Spleen (tissue), 11 donors: ENCODE results near the gene VIL1. TPM values are rescaled to one million over a fixed set of nuclear protein-coding genes. Genes with fewer than 3 reads are reported as not detected.

Experiments used
- DNase-seq: peaks from one replicate; pipeline ENCODE4 v3.0.0-alpha.2; 2020
- H3K27ac ChIP-seq, 8 donors: fragments of 200-600 bp; sonication (generic) in 7 of 8; 1 replicate in 4 of 8; 2 replicates in 4 of 8; pipeline versions ENCODE4 v1.5.0 to v1.8.0; 2016 to 2021; ENCODE audit warnings: inconsistent platforms in 4 of 8, mild to moderate bottlenecking in 4 of 8, moderate library complexity in 1 of 8
- H3K27me3 ChIP-seq, 7 donors: fragments of 200-600 bp; sonication (generic) in 6 of 7; replicated peaks in 1 of 7; 1 replicate in 4 of 7; 2 replicates in 3 of 7; pipeline versions ENCODE4 v1.5.0 to v1.8.0; 2016 to 2021; ENCODE audit warnings: inconsistent platforms in 3 of 7, mild to moderate bottlenecking in 1 of 7
- H3K36me3 ChIP-seq, 6 donors: fragments of 200-600 bp; sonication (generic) in 5 of 6; 1 replicate in 4 of 6; 2 replicates in 2 of 6; pipeline versions ENCODE4 v1.5.0 to v1.8.0; 2016 to 2021; ENCODE audit warnings: inconsistent platforms in 2 of 6
- H3K4me1 ChIP-seq, 6 donors: fragments of 200-600 bp; sonication (generic) in 5 of 6; 1 replicate in 3 of 6; 2 replicates in 3 of 6; pipeline versions ENCODE4 v1.5.0 to v1.8.0; 2016 to 2021; ENCODE audit warnings: inconsistent platforms in 3 of 6
- H3K4me3 ChIP-seq, 8 donors: fragments of 200-600 bp; sonication (generic) in 7 of 8; 1 replicate in 4 of 8; 2 replicates in 4 of 8; pipeline versions ENCODE4 v1.5.0 to v1.8.0; 2016 to 2021; ENCODE audit warnings: inconsistent platforms in 4 of 8, mild to moderate bottlenecking in 4 of 8, moderate library complexity in 2 of 8
- H3K9me3 ChIP-seq, 8 donors: fragments of 200-600 bp; sonication (generic) in 7 of 8; 1 replicate in 4 of 8; 2 replicates in 4 of 8; pipeline versions ENCODE4 v1.5.0 to v1.8.0; 2016 to 2021; ENCODE audit warnings: inconsistent platforms in 4 of 8
- POLR2A ChIP-seq, 3 donors: fragments of 450-650 bp; IDR thresholded peaks; one replicate each; pipeline ENCODE4 v1.5.1; 2017; ENCODE audit warnings: antibody characterized with exemption in 3 of 3, mild to moderate bottlenecking in 1 of 3
- POLR2AphosphoS5 ChIP-seq, 3 donors: sonication (generic); formaldehyde crosslinking; IDR thresholded peaks; one replicate each; pipeline ENCODE4 v1.5.1; 2017; ENCODE audit warnings: antibody characterized with exemption in 3 of 3
- WGBS, 5 donors: extraction: QIAGEN DNeasy Blood & Tissue Kit in 3 of 5; methylation state at CpG; one replicate each; pipeline versions ENCODE4 v1.1.5 to v1.1.7; 2013 to 2018; 5-methylcytosine and 5-hydroxymethylcytosine counted together
- intact Hi-C: fragments of 100-400 bp; cut with DNase I; formaldehyde crosslinking; loops from one replicate; pipeline ENCODE4 v1.15.0; 2023; ENCODE audit warnings: low total_unique reads
- polyA plus RNA-seq, 3 donors: library from polyadenylated mRNA; stranded (reverse); fragments of 200-250 nt; gene quantifications; one replicate each; pipeline ENCODE4 v1.2.1, GENCODE V29; 2013
- total RNA-seq, 7 donors: library from RNA; depleted of rRNA in 3 of 7; stranded (reverse); fragments of >200 nt in 3 of 7; fragmentation: NEBNext Ultra II Directional in 4 of 7; extraction: Animal tissue kit (Norgen Biotek cat#: 25700) in 4 of 7; gene quantifications; one replicate each; pipeline versions ENCODE4 v1.1.0 to v1.2.1, GENCODE V29; 2016 to 2021
- TF ChIP-seq, protein P1 (sequence below), 11 experiments: fragments of 200-600 bp in 7 of 11; fragments of 450-650 bp in 4 of 11; sonication (generic) in 4 of 11; IDR thresholded peaks in 8 of 11; conservative IDR thresholded peaks in 3 of 11; 1 replicate in 7 of 11; 2 replicates in 4 of 11; pipeline versions ENCODE4 v1.4.0 to v1.8.0; 2016 to 2021; ENCODE audit warnings: antibody characterized with exemption in 11 of 11, inconsistent platforms in 4 of 11, mild to moderate bottlenecking in 1 of 11
- donor health status: healthy with polysubstance abuse.
- donor health status: DM: no; HTN: no; CAD: no; lungs with moderate emphysema.
- donor health status: DM: no; HTN: no; CAD: no.
- donor health status: Bipolar disorder and iron deficiency.
- donor health status: healthy.
- donor health status: DM: no; HTN: no; CAD: no.
- donor health status: DM: yes; HTN: yes; CAD: no.

VIL1 gene
- total and polyA plus RNA-seq, 10 donors: 0.04 to 0.72 (median 0.18) TPM; not detected in 4

DNA sequence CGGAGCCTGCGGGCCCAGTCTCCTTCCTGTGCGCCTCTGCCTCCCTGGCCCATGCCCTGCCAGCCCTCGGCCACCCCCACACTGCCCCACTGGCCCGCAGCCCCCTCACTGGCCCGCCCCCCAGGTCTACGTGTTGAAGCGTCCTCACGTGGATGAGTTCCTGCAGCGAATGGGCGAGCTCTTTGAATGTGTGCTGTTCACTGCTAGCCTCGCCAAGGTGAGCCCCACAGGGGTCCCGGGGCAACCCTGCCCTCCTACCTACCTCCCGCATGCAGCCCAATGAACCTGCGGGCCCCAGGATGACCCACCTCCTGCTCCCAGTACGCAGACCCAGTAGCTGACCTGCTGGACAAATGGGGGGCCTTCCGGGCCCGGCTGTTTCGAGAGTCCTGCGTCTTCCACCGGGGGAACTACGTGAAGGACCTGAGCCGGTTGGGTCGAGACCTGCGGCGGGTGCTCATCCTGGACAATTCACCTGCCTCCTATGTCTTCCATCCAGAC is 16.0 kb upstream of the VIL1 start:
- no peaks in the 10 kb centered on the region for H3K27me3 ChIP-seq
- intact Hi-C loops: loop anchor here (10.0 kb wide), 1 partner anchor 162 kb away; the partner anchor contains the start of genes CNOT9 and USP37
- no peaks in the 10 kb centered on the region for H3K9me3 ChIP-seq
- H3K4me1 ChIP-seq: peaks cover 42 to 90% (median 85%) of the 10 kb centered on the region in 6 donors
- peak overlapping the region in 1 of 8 donors; percentile 99 for H3K4me3 ChIP-seq
- WGBS, 5 donors: 76 to 91% (median 84%) methylated on average over 12 to 26 of the region's 26 CpGs
- peak overlapping the region in 6 of 8 donors; percentile 3 to 100 (median 98) for H3K27ac ChIP-seq
- no peak for DNase-seq
- TF ChIP-seq POLR2AphosphoS5 (IDR thresholded peaks at IDR 0.05) (peak in 1 of 3 donors; percentile 56), POLR2A (IDR thresholded peaks at IDR 0.05) (no peak)
- TF ChIP-seq, protein P1, sequence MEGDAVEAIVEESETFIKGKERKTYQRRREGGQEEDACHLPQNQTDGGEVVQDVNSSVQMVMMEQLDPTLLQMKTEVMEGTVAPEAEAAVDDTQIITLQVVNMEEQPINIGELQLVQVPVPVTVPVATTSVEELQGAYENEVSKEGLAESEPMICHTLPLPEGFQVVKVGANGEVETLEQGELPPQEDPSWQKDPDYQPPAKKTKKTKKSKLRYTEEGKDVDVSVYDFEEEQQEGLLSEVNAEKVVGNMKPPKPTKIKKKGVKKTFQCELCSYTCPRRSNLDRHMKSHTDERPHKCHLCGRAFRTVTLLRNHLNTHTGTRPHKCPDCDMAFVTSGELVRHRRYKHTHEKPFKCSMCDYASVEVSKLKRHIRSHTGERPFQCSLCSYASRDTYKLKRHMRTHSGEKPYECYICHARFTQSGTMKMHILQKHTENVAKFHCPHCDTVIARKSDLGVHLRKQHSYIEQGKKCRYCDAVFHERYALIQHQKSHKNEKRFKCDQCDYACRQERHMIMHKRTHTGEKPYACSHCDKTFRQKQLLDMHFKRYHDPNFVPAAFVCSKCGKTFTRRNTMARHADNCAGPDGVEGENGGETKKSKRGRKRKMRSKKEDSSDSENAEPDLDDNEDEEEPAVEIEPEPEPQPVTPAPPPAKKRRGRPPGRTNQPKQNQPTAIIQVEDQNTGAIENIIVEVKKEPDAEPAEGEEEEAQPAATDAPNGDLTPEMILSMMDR (IDR thresholded peaks at IDR 0.05 in 8 of 11, conservative IDR thresholded peaks at IDR 0.05 in 3 of 11): no peak
- peaks cover 0 to 45% (median 38%) of the 10 kb centered on the region in 6 donors for H3K36me3 ChIP-seq

DNA sequence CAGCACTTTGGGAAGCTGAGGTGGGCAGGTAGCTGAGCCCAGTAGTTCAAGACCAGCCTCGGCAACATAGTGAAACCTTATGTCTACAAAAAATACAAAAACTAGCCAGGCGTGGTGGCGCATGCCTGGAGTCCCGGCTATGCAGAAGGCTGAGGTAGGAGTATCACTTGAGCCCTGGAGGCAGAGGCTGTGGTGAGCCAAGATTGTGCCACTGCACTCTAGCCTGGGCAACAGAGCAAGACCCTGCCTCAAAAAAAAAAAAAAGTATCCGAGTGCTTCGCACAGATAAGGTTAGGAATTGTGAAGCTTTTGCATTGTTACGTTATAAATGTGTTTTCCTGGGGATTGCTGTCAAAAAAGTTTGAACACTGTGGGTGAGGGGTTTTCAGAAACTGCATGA is 15.1 kb upstream of the VIL1 start:
- no peak for DNase-seq
- Histone ChIP-seq H3K9me3 (no peaks in the 10 kb centered on the region), H3K36me3 (peaks cover 0 to 45% (median 38%) of the 10 kb centered on the region in 6 donors), H3K27me3 (no peaks in the 10 kb centered on the region), H3K27ac (peak overlapping the region in 5 of 8 donors; percentile 15 to 100 (median 98)), H3K4me1 (peaks cover 42 to 85% (median 79%) of the 10 kb centered on the region in 6 donors), H3K4me3 (no peak overlapping the region)
- TF ChIP-seq, protein P1 (IDR thresholded peaks at IDR 0.05 in 8 of 11, conservative IDR thresholded peaks at IDR 0.05 in 3 of 11): no peak
- TF ChIP-seq POLR2AphosphoS5 (IDR thresholded peaks at IDR 0.05): no peak
- no peak for TF ChIP-seq POLR2A (IDR thresholded peaks at IDR 0.05)
- intact Hi-C loops: loop anchor here (10.0 kb wide), 1 partner anchor 161 kb away; the partner anchor contains the start of genes CNOT9 and USP37
- WGBS, 5 donors: 76 to 85% (median 81%) methylated on average over 7 of the region's 7 CpGs

DNA sequence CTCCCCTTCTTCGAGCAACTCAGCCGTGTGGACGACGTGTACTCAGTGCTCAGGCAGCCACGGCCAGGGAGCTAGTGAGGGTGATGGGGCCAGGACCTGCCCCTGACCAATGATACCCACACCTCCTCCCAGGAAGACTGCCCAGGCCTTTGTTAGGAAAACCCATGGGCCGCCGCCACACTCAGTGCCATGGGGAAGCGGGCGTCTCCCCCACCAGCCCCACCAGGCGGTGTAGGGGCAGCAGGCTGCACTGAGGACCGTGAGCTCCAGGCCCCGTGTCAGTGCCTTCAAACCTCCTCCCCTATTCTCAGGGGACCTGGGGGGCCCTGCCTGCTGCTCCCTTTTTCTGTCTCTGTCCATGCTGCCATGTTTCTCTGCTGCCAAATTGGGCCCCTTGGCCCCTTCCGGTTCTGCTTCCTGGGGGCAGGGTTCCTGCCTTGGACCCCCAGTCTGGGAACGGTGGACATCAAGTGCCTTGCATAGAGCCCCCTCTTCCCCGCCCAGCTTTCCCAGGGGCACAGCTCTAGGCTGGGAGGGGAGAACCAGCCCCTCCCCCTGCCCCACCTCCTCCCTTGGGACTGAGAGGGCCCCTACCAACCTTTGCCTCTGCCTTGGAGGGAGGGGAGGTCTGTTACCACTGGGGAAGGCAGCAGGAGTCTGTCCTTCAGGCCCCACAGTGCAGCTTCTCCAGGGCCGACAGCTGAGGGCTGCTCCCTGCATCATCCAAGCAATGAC is 14.4 kb upstream of the VIL1 start:
- Histone ChIP-seq H3K4me3 (peak overlapping the region in 1 of 8 donors; percentile 69), H3K36me3 (peaks cover 0 to 45% (median 38%) of the 10 kb centered on the region in 6 donors), H3K27me3 (no peaks in the 10 kb centered on the region), H3K9me3 (no peaks in the 10 kb centered on the region), H3K4me1 (peaks cover 42 to 79% (median 73%) of the 10 kb centered on the region in 6 donors), H3K27ac (peak overlapping the region in 7 of 8 donors; percentile 75 to 100 (median 88))
- peak in 2 of 3 donors; percentile 19 to 61 for TF ChIP-seq POLR2AphosphoS5 (IDR thresholded peaks at IDR 0.05)
- TF ChIP-seq, protein P1 (IDR thresholded peaks at IDR 0.05 in 8 of 11, conservative IDR thresholded peaks at IDR 0.05 in 3 of 11): no peak
- intact Hi-C loops: loop anchor here (5.0 to 10.0 kb wide), 3 partner anchors 58 to 253 kb away; partner anchors contain the start of genes BCS1L, CNOT9, USP37 and ZNF142
- WGBS, 5 donors: 61 to 69% (median 65%) methylated on average over 13 to 16 of the region's 16 CpGs
- no peak for DNase-seq
